Mammary epithelial cell (primary cell): Measurements from ENCODE around the gene XRCC6.

ENCODE experiments used
- EZH2 ChIP-seq: IDR thresholded peaks from 2 replicates; pipeline ENCODE4 v1.6.1; 2012; ENCODE audit warnings: low read length, inconsistent platforms, borderline replicate concordance
- TF ChIP-seq, protein P1 (sequence below), 2 donors: IDR thresholded peaks in 1 of 2; conservative IDR thresholded peaks in 1 of 2; 2 replicates each; pipeline ENCODE4 v1.5.1; 2011 to 2012; ENCODE audit warnings: inconsistent platforms in 2 of 2, low read length in 2 of 2, mild to moderate bottlenecking in 2 of 2, control low read depth in 1 of 2, low read depth in 1 of 2; ENCODE audit not compliant: insufficient read depth in 1 of 2; ENCODE audit errors: extremely low read depth in 1 of 2

DNA sequence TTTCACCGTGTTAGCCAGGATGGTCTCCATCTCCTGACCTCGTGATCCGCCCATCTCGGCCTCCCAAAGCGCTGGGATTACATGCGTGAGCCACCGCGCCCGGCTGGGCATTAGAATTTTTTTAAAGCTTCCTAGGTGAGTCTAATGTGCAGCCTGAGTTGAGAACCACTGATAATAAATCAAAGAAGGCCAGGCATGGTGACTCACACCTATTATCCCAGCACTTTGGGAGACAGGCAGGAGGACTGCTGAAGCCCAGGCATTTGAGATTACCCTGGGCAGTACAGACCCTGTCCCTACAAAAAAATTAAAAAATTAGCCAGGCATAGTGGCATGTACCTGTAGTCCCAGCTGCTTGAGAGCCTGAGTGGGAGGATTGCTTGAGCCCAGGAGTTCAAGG, 91.9 kb downstream of the XRCC6 start:
- TF ChIP-seq, protein P1, sequence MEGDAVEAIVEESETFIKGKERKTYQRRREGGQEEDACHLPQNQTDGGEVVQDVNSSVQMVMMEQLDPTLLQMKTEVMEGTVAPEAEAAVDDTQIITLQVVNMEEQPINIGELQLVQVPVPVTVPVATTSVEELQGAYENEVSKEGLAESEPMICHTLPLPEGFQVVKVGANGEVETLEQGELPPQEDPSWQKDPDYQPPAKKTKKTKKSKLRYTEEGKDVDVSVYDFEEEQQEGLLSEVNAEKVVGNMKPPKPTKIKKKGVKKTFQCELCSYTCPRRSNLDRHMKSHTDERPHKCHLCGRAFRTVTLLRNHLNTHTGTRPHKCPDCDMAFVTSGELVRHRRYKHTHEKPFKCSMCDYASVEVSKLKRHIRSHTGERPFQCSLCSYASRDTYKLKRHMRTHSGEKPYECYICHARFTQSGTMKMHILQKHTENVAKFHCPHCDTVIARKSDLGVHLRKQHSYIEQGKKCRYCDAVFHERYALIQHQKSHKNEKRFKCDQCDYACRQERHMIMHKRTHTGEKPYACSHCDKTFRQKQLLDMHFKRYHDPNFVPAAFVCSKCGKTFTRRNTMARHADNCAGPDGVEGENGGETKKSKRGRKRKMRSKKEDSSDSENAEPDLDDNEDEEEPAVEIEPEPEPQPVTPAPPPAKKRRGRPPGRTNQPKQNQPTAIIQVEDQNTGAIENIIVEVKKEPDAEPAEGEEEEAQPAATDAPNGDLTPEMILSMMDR (conservative IDR thresholded peaks at IDR 0.05 in 1 of 2, IDR thresholded peaks at IDR 0.05 in 1 of 2; ENCODE audit: extremely low read depth in 1 of 2, insufficient read depth in 1 of 2, low read depth in 1 of 2, low read length in 2 of 2): no peak
- no peak for TF ChIP-seq EZH2
